ENCODE data around the gene MOB3B.
A peak's percentile ranks its signal among the peaks of the same experiment; 100 is the strongest.

The MOB3B gene

GRCh38 chr9:27383524-27383923 is 146.1 kb downstream of the MOB3B start:
- DNase-seq (ENCODE audit: low read depth): no peak
- TF ChIP-seq CTCF (IDR thresholded peaks at IDR 0.05; ENCODE audit: insufficient read depth, low read depth, low read length, missing control alignments): no peak
- H3K4me3 ChIP-seq (ENCODE audit: low read depth, low read length): no peak overlapping the region

- H3K4me3 ChIP-seq (ENCODE audit: low read depth, low read length): no peak overlapping the region
- DNase-seq (ENCODE audit: low read depth): no peak
- no peak for TF ChIP-seq CTCF (IDR thresholded peaks at IDR 0.05; ENCODE audit: insufficient read depth, low read depth, low read length, missing control alignments)
These were observed 146.6 kb downstream of the MOB3B start for GRCh38 chr9:27382975-27383374.

- TF ChIP-seq CTCF (IDR thresholded peaks at IDR 0.05; ENCODE audit: insufficient read depth, low read depth, low read length, missing control alignments): no peak
- no peak overlapping the region for H3K4me3 ChIP-seq (ENCODE audit: low read depth, low read length)
- no peak for DNase-seq (ENCODE audit: low read depth)
These were observed 147.3 kb downstream of the MOB3B start for GRCh38 chr9:27382308-27382707.

- peak; percentile 53 for DNase-seq (ENCODE audit: low read depth)
- no peak for TF ChIP-seq CTCF (IDR thresholded peaks at IDR 0.05; ENCODE audit: insufficient read depth, low read depth, low read length, missing control alignments)
- no peak overlapping the region for H3K4me3 ChIP-seq (ENCODE audit: low read depth, low read length)
These were observed 150.0 kb downstream of the MOB3B start for GRCh38 chr9:27379311-27380251.

GRCh38 chr9:27377811-27378456 is 151.7 kb downstream of the MOB3B start:
- no peak for TF ChIP-seq CTCF (IDR thresholded peaks at IDR 0.05; ENCODE audit: insufficient read depth, low read depth, low read length, missing control alignments)
- DNase-seq (ENCODE audit: low read depth): peak; percentile 76
- no peak overlapping the region for H3K4me3 ChIP-seq (ENCODE audit: low read depth, low read length)

GRCh38 chr9:27377147-27377807 is 152.3 kb downstream of the MOB3B start:
- peak; percentile 49 for DNase-seq (ENCODE audit: low read depth)
- TF ChIP-seq CTCF (IDR thresholded peaks at IDR 0.05; ENCODE audit: insufficient read depth, low read depth, low read length, missing control alignments): no peak
- peak overlapping the region; percentile 4; the same call in 1 of the 2 replicates for H3K4me3 ChIP-seq (ENCODE audit: low read depth, low read length)
